HepG2 (cell line): ENCODE measurements around the gene TRABD. TPM values are rescaled to one million over a fixed set of nuclear protein-coding genes. Genes with fewer than 3 reads are reported as not detected.
A peak's percentile ranks its signal among the peaks of the same experiment; 100 is the strongest.

ENCODE experiments used
- ATAC-seq: fragments of 200-7000 bp; cut with Tn5 transposase; 3 replicates; pipeline ENCODE4 v1.9.1; 2020; ENCODE audit warnings: mild to moderate bottlenecking, moderate library complexity
- BruUV-seq: library from RNA; stranded (reverse); fragments of 400-500 nt; replicated peaks from 2 replicates; lab custom pipeline; 2021; lab: Mats Ljungman, UMichigan
- CTCF ChIA-PET: fragments of 300-600 bp; formaldehyde crosslinking; extraction: SDS; loops from one replicate; lab custom pipeline; 2021; ENCODE audit warnings: low total read pairs, inconsistent platforms, low intra/inter-chr PET ratio; lab: Yijun Ruan, JAX
- POLR2A ChIA-PET: fragments of 350-600 bp; sonication (Branson Sonifier 250); formaldehyde crosslinking; loops from one replicate; lab custom pipeline; 2020; ENCODE audit warnings: antibody characterized with exemption, inconsistent platforms; lab: Yijun Ruan, JAX
- DNase-seq: peaks from one replicate; pipeline ENCODE4 v3.0.0-alpha.2; 2015; ENCODE audit warnings: low spot score
- FAIRE-seq: peaks from 3 replicates; lab custom pipeline; 2011; peaks lifted over from hg19 to GRCh38; lab: Jason Lieb, UNC
- H2AFZ ChIP-seq: one replicate; pipeline ENCODE4 v1.6.1; 2011; ENCODE audit warnings: low read length, inconsistent platforms
- H3K27ac ChIP-seq: fragments of 300-600 bp; 3 replicates; pipeline ENCODE4 v1.8.0; 2011; ENCODE audit warnings: mixed run types, mild to moderate bottlenecking, mixed read lengths, low read length, inconsistent platforms; ENCODE audit not compliant: insufficient read depth; ENCODE audit errors: extremely low read length
- H3K27me3 ChIP-seq, 2 experiments: fragments of 200-600 bp in 1 of 2; 2 replicates in 1 of 2; 3 replicates in 1 of 2; pipeline versions ENCODE4 v1.6.0 to v1.8.0; 2011; ENCODE audit warnings: low read length in 2 of 2, mild to moderate bottlenecking in 2 of 2, moderate library complexity in 2 of 2, inconsistent platforms in 1 of 2; ENCODE audit not compliant: insufficient read depth in 2 of 2, control insufficient read depth in 1 of 2
- H3K36me3 ChIP-seq, 2 experiments: fragments of 200-600 bp in 1 of 2; replicated peaks in 1 of 2; 2 replicates in 1 of 2; 3 replicates in 1 of 2; pipeline versions ENCODE4 v1.5.1 to v1.8.0; 2011; ENCODE audit warnings: low read length in 2 of 2, inconsistent platforms in 1 of 2; ENCODE audit not compliant: insufficient read depth in 2 of 2, control insufficient read depth in 1 of 2
- H3K4me1 ChIP-seq: 2 replicates; pipeline ENCODE4 v1.5.1; 2012; ENCODE audit warnings: low read length, inconsistent platforms; ENCODE audit not compliant: insufficient read depth
- H3K4me2 ChIP-seq: 2 replicates; pipeline ENCODE4 v1.6.0; 2011; ENCODE audit warnings: low read depth, low read length, inconsistent platforms
- H3K4me3 ChIP-seq, 3 experiments: fragments of 200-600 bp in 1 of 3; sonication (generic), shearing (Covaris generic) in 1 of 3; replicated peaks in 1 of 3; 2 replicates each; pipeline ENCODE4 v1.5.1; 2011 to 2016; ENCODE audit warnings: low read length in 3 of 3, inconsistent platforms in 2 of 3, low read depth in 2 of 3, mild to moderate bottlenecking in 2 of 3, control low read depth in 1 of 3, mixed read lengths in 1 of 3; ENCODE audit not compliant: insufficient read depth in 1 of 3
- H3K79me2 ChIP-seq: one replicate; pipeline ENCODE4 v1.6.1; 2011; ENCODE audit warnings: low read length, inconsistent platforms; ENCODE audit not compliant: insufficient read depth
- H3K9ac ChIP-seq: 2 replicates; pipeline ENCODE4 v1.6.0; 2011; ENCODE audit warnings: mild to moderate bottlenecking, low read depth, low read length, inconsistent platforms; ENCODE audit not compliant: insufficient read depth
- H3K9me3 ChIP-seq: 2 replicates; pipeline ENCODE4 v1.5.1; 2012; ENCODE audit warnings: mild to moderate bottlenecking, low read length
- H4K20me1 ChIP-seq: 2 replicates; pipeline ENCODE4 v1.6.0; 2011; ENCODE audit warnings: inconsistent platforms, mild to moderate bottlenecking, low read length, moderate library complexity; ENCODE audit not compliant: insufficient read depth
- BHLHE40 ChIP-seq: IDR thresholded peaks from 2 replicates; pipeline ENCODE4 v1.6.1; 2011; ENCODE audit warnings: low read length, improper control_type of control experiment
- CREB1 ChIP-seq, 2 experiments: fragments of 450-650 bp in 1 of 2; IDR thresholded peaks; 2 replicates each; pipeline ENCODE4 v1.6.1; 2016 to 2017; ENCODE audit warnings: control low read depth in 1 of 2, mild to moderate bottlenecking in 1 of 2, missing compliant biosample characterization in 1 of 2, missing genetic modification characterization in 1 of 2
- EEA1 ChIP-seq: sonication (generic); formaldehyde crosslinking; IDR thresholded peaks from 2 replicates; pipeline ENCODE4 v1.5.1; 2020; ENCODE audit warnings: mild to moderate bottlenecking, missing genetic modification reagents, borderline replicate concordance
- GPBP1L1 ChIP-seq: sonication (generic); formaldehyde crosslinking; IDR thresholded peaks from 2 replicates; pipeline ENCODE4 v1.5.0; 2020; ENCODE audit warnings: mild to moderate bottlenecking, missing genetic modification reagents
- HDAC1 ChIP-seq: sonication (generic); formaldehyde crosslinking; IDR thresholded peaks from 2 replicates; pipeline ENCODE4 v1.5.1; 2020; ENCODE audit warnings: mild to moderate bottlenecking, missing genetic modification reagents
- NAIF1 ChIP-seq: sonication (generic); formaldehyde crosslinking; IDR thresholded peaks from 2 replicates; pipeline ENCODE4 v1.5.0; 2020; ENCODE audit warnings: mild to moderate bottlenecking, missing genetic modification reagents, borderline replicate concordance
- NFYB ChIP-seq: sonication (generic); formaldehyde crosslinking; IDR thresholded peaks from 2 replicates; pipeline ENCODE4 v1.4.0; 2020; ENCODE audit warnings: missing genetic modification reagents
- ZBTB33 ChIP-seq: sonication (generic); formaldehyde crosslinking; IDR thresholded peaks from 2 replicates; pipeline ENCODE4 v1.4.0; 2020; ENCODE audit warnings: missing genetic modification reagents
- ZFX ChIP-seq: sonication (generic); formaldehyde crosslinking; IDR thresholded peaks from 2 replicates; pipeline ENCODE4 v1.4.0; 2020; ENCODE audit warnings: mild to moderate bottlenecking, low read depth, missing genetic modification reagents, moderate library complexity
- ZNF660 ChIP-seq: sonication (generic); formaldehyde crosslinking; IDR thresholded peaks from 2 replicates; pipeline ENCODE4 v1.5.1; 2020; ENCODE audit warnings: mild to moderate bottlenecking, low read depth, missing genetic modification reagents, borderline replicate concordance
- ZNF687 ChIP-seq: sonication (generic); formaldehyde crosslinking; IDR thresholded peaks from 2 replicates; pipeline ENCODE4 v1.5.1; 2020; ENCODE audit warnings: mild to moderate bottlenecking, missing genetic modification reagents, moderate library complexity
- ZNF839 ChIP-seq: sonication (generic); formaldehyde crosslinking; IDR thresholded peaks from 2 replicates; pipeline ENCODE4 v1.4.0; 2020; ENCODE audit warnings: missing genetic modification reagents, mild to moderate bottlenecking, borderline replicate concordance
- ZSCAN9 ChIP-seq: IDR thresholded peaks from 2 replicates; pipeline ENCODE4 v1.6.1; 2016; ENCODE audit warnings: borderline replicate concordance
- WGBS: methylation state at CpG from one replicate; pipeline ENCODE4 v1.1.6; 2017; ENCODE audit warnings: low lambda C conversion rate; 5-methylcytosine and 5-hydroxymethylcytosine counted together
- in situ Hi-C: cut with HindIII; loops from 2 replicates; pipeline ENCODE4 v1.10.0; 2017; ENCODE audit warnings: low pct_unique_long_range_greater_than_20kb; ENCODE audit not compliant: extremely low pct_ligation_motif_present
- intact Hi-C: fragments of 100-400 bp; cut with micrococcal nuclease; formaldehyde crosslinking; loops from one replicate; pipeline ENCODE4 v1.10.0; 2022; ENCODE audit not compliant: unreplicated experiment
- polyA plus RNA-seq, 8 experiments: library from polyadenylated mRNA; depleted of rRNA in 3 of 8; stranded (reverse) in 7 of 8; unstranded in 1 of 8; fragments of >200 nt; fragmentation: Illumina TruSeq in 4 of 8; extraction: Trizol in 4 of 8; gene quantifications; 2 replicates each; pipeline versions ENCODE4 v1.2.1 to v1.2.3, GENCODE V29; 2011 to 2016; ENCODE audit warnings: low read depth in 4 of 8, missing spikeins in 1 of 8, mixed read lengths in 1 of 8; ENCODE audit not compliant: insufficient read depth in 1 of 8
- total RNA-seq, 5 experiments: library from RNA; depleted of rRNA; stranded (reverse); fragments of >200 nt; fragmentation: Illumina TruSeq; extraction: Trizol; gene quantifications; 2 replicates each; pipeline ENCODE4 v1.2.3, GENCODE V29; 2016; ENCODE audit warnings: low read depth in 1 of 5

The TRABD gene
- total and polyA plus RNA-seq, 2 of the 13 experiments (the other 11 are each of a cell fraction or from before 2014, with no cell fraction given) = 21.5 to 28.9 TPM

GRCh38 chr22:50161508-50162390 is 24.0 kb upstream of the TRABD start:
- 5% methylated on average over 4 of the region's 23 CpGs for WGBS
- Histone ChIP-seq H3K36me3 (no peaks in the 10 kb centered on the region), H3K9ac (no peak overlapping the region), H3K4me3 (no peak overlapping the region), H3K27me3 (peaks cover 1 to 35% of the 10 kb centered on the region in 2 experiments; a peak in 4 of 5 replicates), H3K4me2 (no peak overlapping the region), H4K20me1 (no peaks in the 10 kb centered on the region), H3K27ac (no peak overlapping the region), H3K79me2 (no peaks in the 10 kb centered on the region), H2AFZ (no peak overlapping the region), H3K9me3 (no peaks in the 10 kb centered on the region), H3K4me1 (no peaks in the 10 kb centered on the region)
- POLR2A ChIA-PET = no interaction called here
- intact Hi-C loops (no loop called here), in situ Hi-C loops (no loop called here)
- no peak for DNase-seq
- no peak for FAIRE-seq
- no TSS peak for BruUV-seq
- ATAC-seq = peak; percentile 47; the same call in 2 of the 3 replicates
- CTCF ChIA-PET = no interaction called here
- TF ChIP-seq ZBTB33 (CRISPR knock-in tag) (no peak), ZNF660 (CRISPR knock-in tag) (no peak), ZNF839 (CRISPR knock-in tag) (no peak), ZNF687 (CRISPR knock-in tag) (no peak), NFYB (CRISPR knock-in tag) (no peak), GPBP1L1 (CRISPR knock-in tag) (no peak), NAIF1 (no peak), HDAC1 (no peak), ZFX (CRISPR knock-in tag) (no peak), ZSCAN9 (CRISPR knock-in tag) (no peak), EEA1 (CRISPR knock-in tag) (no peak), BHLHE40 (no peak), CREB1 (IDR thresholded peaks at IDR 0.05) (no peak), CREB1 (CRISPR knock-in tag; IDR thresholded peaks at IDR 0.05) (no peak)
